Measurements from ENCODE around the gene EOGT. TPM values are rescaled to one million over a fixed set of nuclear protein-coding genes. Genes with fewer than 3 reads are reported as not detected.

The EOGT gene
- total RNA-seq, 1 experiment from 2014 or later, result 21.0 TPM

DNA sequence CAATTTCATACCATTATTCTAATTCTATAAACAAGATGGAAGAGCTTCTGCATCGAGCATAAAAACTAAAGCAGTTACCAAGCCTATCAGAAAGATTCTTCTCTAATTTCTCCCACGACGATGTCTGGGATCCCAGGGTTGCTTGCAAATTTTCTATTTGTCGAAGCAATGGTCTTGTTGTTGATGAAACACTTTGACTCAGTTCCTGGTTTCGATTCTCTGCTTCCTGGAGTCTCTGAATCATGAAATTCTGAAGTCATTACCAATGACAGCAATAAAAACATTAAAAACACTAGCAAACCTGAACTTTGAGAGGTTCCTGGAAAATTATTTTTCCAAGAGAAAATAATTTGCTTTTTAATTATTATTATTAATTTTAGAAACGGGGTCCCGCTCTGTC lies 20.0 kb upstream of the EOGT start:
- Mint-ChIP-seq H3K4me3 (ENCODE audit: low read depth, unreplicated experiment) (no peak overlapping the region), H3K4me1 (ENCODE audit: low read depth, unreplicated experiment) (no peaks in the 10 kb centered on the region), H3K9me3 (ENCODE audit: low read depth, unreplicated experiment) (no peaks in the 10 kb centered on the region), H3K27ac (ENCODE audit: unreplicated experiment) (peak overlapping the region; percentile 70), H3K27me3 (ENCODE audit: unreplicated experiment) (no peaks in the 10 kb centered on the region), H3K36me3 (ENCODE audit: insufficient read depth, unreplicated experiment) (peaks cover 50% of the 10 kb centered on the region)
- intact Hi-C loops (cut with micrococcal nuclease; ENCODE audit: unreplicated experiment), result no loop called here
- DNase-seq, result peak; percentile 15
- BruUV-seq (replicated peaks), result no TSS peak
- TF ChIP-seq, protein P1, sequence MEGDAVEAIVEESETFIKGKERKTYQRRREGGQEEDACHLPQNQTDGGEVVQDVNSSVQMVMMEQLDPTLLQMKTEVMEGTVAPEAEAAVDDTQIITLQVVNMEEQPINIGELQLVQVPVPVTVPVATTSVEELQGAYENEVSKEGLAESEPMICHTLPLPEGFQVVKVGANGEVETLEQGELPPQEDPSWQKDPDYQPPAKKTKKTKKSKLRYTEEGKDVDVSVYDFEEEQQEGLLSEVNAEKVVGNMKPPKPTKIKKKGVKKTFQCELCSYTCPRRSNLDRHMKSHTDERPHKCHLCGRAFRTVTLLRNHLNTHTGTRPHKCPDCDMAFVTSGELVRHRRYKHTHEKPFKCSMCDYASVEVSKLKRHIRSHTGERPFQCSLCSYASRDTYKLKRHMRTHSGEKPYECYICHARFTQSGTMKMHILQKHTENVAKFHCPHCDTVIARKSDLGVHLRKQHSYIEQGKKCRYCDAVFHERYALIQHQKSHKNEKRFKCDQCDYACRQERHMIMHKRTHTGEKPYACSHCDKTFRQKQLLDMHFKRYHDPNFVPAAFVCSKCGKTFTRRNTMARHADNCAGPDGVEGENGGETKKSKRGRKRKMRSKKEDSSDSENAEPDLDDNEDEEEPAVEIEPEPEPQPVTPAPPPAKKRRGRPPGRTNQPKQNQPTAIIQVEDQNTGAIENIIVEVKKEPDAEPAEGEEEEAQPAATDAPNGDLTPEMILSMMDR (IDR thresholded peaks at IDR 0.05; ENCODE audit: unreplicated experiment), result no peak
- CTCF ChIA-PET, result no interaction called here

DNA sequence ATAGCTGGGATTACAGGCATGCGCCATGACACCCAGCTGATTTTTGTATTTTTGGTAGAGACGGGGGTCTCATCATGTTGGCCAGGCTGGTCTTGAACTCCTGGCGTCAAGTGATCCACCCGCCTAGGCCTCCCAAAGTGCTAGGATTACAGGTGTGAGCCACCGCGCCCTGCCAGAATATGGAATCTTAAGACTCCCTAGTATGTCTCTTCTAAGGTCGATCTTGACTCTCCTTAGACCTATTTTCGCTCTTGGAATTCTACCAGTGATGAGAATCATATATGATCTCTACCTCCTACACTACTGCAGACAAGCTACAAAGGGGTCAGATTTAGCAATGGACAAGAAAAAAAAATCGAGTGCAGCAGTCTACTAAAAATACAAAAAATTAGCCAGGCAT lies 19.3 kb upstream of the EOGT start:
- no peaks in the 10 kb centered on the region for H3K4me1 Mint-ChIP-seq (ENCODE audit: low read depth, unreplicated experiment)
- CTCF ChIA-PET, result no interaction called here
- BruUV-seq (replicated peaks), result no TSS peak

DNA sequence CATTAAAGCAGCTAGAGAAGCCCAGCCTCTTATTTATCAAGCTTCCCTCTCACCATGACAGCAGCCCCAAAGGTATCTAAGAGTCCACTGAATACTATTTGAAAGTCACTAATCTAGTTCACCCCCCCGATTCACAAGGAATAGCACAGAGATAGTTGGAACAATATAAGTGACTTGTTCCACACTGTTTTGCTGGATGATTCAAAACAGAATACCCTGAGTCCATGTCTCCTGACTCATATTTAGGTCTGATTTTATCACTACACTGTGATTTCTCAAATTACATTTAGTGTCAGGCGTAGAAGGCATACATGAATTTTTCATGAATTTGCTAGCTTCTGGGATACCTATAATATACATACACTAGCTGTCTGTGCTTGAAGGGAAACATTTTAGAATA lies 18.7 kb upstream of the EOGT start:
- BruUV-seq (replicated peaks), result no TSS peak
- no peak overlapping the region for H3K27ac Mint-ChIP-seq (ENCODE audit: unreplicated experiment)

More for the DNA sequence above, 19.3 kb upstream of the EOGT start:
- Mint-ChIP-seq H3K27ac (ENCODE audit: unreplicated experiment) (peak overlapping the region; percentile 70), H3K27me3 (ENCODE audit: unreplicated experiment) (no peaks in the 10 kb centered on the region), H3K36me3 (ENCODE audit: insufficient read depth, unreplicated experiment) (peaks cover 55% of the 10 kb centered on the region), H3K9me3 (ENCODE audit: low read depth, unreplicated experiment) (no peaks in the 10 kb centered on the region), H3K4me3 (ENCODE audit: low read depth, unreplicated experiment) (no peak overlapping the region)
- DNase-seq, result no peak
- TF ChIP-seq, protein P1 (IDR thresholded peaks at IDR 0.05; ENCODE audit: unreplicated experiment), result no peak
- intact Hi-C loops (cut with micrococcal nuclease; ENCODE audit: unreplicated experiment), result no loop called here

DNA sequence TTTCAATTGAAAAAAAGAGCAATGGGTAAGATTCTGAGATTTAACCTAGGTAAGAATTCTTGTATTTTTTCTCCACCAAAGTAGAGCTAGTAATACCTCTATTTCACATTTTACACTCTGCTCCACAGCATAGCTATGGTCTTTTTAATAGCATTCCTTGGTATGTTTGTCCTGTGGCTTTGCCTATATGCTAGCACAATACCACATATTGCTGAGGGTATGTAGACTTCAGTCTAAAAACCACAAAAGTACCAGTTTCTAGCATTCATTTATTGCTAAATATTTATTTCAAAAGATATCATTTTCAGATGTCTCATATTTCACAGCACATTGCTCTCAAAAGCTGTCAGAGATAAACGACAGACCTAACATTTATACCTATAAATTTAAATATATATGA lies 18.2 kb upstream of the EOGT start:
- intact Hi-C loops (cut with micrococcal nuclease; ENCODE audit: unreplicated experiment), result no loop called here
- BruUV-seq (replicated peaks), result no TSS peak
- Mint-ChIP-seq H3K4me3 (ENCODE audit: low read depth, unreplicated experiment) (no peak overlapping the region), H3K27ac (ENCODE audit: unreplicated experiment) (no peak overlapping the region), H3K36me3 (ENCODE audit: insufficient read depth, unreplicated experiment) (peaks cover 53% of the 10 kb centered on the region), H3K27me3 (ENCODE audit: unreplicated experiment) (no peaks in the 10 kb centered on the region), H3K9me3 (ENCODE audit: low read depth, unreplicated experiment) (no peaks in the 10 kb centered on the region), H3K4me1 (ENCODE audit: low read depth, unreplicated experiment) (no peaks in the 10 kb centered on the region)
- DNase-seq, result no peak
- TF ChIP-seq, protein P1 (IDR thresholded peaks at IDR 0.05; ENCODE audit: unreplicated experiment), result no peak
- CTCF ChIA-PET, result no interaction called here

More for the DNA sequence above, 18.7 kb upstream of the EOGT start:
- TF ChIP-seq, protein P1 (IDR thresholded peaks at IDR 0.05; ENCODE audit: unreplicated experiment), result no peak
- intact Hi-C loops (cut with micrococcal nuclease; ENCODE audit: unreplicated experiment), result no loop called here
- DNase-seq, result no peak
- Mint-ChIP-seq H3K36me3 (ENCODE audit: insufficient read depth, unreplicated experiment) (peaks cover 55% of the 10 kb centered on the region), H3K4me1 (ENCODE audit: low read depth, unreplicated experiment) (no peaks in the 10 kb centered on the region), H3K4me3 (ENCODE audit: low read depth, unreplicated experiment) (no peak overlapping the region), H3K27me3 (ENCODE audit: unreplicated experiment) (no peaks in the 10 kb centered on the region), H3K9me3 (ENCODE audit: low read depth, unreplicated experiment) (no peaks in the 10 kb centered on the region)
- CTCF ChIA-PET, result no interaction called here
